Stimulated activated CD8-positive, alpha-beta memory T cell treated with anti-CD3 and anti-CD28 coated beads, Interleukin-12 subunit alpha, Interleukin-12 subunit beta, amount 100 ng/mL, for 24 hours (primary cell): ENCODE measurements around the gene FAM72C.
"Not testable (repeated sequence)": the region's sequence is repeated elsewhere in the genome, so short reads cannot be mapped to it uniquely, and the experiment has no call there.

ENCODE experiments used
- DNase-seq: peaks from one replicate; pipeline ENCODE4 v3.0.0-alpha.2; 2020; ENCODE audit errors: extremely low read depth

The FAM72C gene

DNA sequence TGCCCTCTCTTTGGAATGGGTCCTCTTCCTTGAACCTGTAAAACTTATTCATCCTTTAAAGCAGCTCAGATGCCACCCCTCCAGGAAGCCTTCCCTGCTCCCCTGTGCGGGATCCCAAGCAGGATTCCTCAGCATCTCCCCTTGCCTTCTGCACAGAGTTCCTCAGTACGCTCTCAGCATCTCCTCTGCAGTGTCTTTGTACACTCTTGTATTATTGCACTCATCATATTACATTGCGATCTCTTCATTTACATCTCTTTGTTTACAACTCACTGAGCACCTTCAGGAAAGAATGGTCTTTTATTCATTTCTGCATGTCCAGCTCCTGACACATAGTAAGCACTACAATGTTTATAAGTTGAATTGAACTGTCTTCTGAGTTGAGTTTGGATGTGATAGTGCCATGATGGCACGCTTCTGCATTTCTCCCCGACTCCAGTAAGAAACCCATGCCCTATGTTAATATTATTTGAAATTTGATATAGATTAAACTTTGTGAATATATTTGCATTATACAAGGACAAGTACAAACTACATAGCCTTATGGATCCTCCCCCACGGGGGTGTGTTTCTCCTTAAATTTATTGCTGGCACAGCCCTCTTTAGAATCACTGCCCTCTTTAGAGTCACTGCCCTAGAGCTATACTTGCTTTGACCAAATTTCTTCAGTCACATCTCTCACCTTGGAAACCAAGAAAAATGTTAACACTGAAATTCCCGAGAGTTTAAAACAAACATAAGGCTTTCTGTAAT lies 13.1 kb upstream of the FAM72C start:
- not testable (repeated sequence) for DNase-seq

DNA sequence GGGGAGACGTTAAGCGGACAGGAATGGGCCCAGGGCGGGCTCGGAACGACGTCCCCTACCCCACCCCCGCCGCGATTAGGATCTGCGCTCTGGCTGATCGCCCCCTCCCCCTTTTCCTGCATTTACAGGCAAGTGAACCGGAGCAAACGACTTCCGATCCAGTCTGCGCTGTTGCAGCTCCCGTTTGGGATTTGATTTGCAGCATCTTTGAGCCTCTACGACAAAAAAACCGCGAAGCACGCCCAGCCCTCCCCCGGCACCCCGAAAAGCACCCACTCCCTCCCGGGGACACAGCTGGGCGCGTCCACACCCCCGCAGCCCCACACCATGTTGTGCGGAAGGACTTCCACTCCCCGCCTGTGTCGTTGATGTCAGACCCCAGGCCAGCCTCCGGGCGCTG lies 2.6 kb upstream of the FAM72C start:
- not testable (repeated sequence) for DNase-seq

DNA sequence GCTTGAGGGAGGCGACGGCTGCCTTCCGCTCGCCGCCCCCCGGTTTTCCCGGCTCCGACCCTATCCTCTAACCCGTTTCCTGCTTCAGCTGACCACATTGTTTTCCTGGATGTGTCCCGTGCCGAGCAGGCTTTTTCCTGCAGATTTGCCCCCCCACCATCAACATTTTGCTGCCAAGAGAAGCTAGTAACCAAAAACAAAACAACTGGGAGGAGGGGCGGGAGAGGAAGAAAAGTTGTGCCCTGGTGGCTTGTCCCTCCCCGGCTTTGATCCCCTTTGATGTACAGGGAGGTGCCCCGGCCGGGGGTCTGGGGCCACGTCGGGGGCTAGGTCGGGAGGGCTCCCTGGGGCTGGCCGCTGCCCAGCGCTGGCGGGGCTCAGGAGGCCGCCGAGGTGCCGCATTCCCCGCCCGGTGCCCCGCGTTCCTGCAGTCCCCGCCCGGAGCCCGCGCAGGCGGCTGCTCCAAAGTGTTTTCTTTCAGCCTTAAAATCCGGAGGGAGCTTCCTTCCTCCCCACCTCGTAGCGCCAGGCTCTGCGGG lies 2.2 kb upstream of the FAM72C start:
- not testable (repeated sequence) for DNase-seq

DNA sequence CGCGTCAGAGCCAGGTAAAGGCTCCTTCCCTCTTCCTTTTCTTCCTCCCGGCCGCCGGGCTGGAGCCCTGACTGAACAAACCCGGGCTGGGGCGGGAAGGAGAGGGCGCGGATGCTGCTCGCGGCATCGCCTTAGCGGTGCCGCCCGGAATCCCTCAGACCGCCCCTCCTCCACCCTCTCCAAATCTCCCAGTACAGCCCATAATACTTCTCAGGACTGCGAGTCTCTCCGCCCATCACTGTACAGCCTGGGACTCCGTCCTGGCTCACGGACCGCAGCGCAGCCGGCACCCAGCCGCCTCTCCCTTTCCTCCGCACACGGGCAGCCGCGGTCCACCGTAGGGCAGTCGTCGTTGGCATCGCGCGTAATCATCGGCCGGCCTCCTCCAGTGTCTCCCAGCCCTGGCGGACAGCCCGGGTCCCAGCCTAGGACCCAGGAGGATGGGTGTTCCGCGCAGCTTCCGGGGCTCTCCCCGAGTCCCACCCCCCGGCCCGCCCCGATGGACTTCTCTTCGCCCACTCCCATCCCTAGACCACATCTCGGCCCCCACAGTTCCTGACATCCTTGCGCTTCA lies 1.1 kb upstream of the FAM72C start:
- DNase-seq = not testable (repeated sequence)

DNA sequence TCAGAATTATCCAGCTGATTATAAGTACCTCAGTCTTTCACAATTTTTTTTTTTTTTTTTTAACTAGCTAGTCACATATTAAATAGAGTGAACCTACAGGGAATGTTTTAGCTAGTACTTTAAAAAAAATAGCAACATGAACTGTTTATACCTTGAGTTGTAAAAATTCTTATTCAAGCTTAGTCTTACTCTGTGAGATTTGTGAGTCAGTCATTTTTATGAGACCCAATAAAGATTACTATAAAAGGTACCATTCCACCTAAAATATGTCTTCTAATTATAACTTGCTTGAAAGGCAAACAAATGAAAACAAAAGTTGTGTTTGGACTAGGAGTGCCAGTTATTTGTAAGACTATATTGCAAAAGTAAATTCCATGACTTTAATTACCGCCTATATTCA lies 5.9 kb downstream of the FAM72C start:
- DNase-seq = not testable (repeated sequence)

DNA sequence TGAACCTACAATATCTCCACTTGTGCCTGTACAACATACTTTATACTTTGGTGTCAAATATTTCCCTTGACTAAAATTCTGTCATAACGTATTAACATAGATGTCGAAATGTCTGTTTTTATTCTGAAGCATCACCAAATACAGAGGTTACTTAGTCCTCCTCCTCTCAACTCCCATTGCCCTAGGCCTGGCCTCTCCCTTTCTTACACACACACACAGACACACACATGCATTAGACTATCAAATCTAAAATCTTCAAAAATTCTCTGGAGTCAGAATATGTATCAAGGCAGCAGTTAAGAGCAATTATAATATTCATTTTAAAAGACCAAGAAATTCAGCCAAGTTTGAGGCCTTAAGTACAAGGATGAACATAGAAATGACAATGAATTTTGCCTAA lies 7.5 kb downstream of the FAM72C start:
- not testable (repeated sequence) for DNase-seq

DNA sequence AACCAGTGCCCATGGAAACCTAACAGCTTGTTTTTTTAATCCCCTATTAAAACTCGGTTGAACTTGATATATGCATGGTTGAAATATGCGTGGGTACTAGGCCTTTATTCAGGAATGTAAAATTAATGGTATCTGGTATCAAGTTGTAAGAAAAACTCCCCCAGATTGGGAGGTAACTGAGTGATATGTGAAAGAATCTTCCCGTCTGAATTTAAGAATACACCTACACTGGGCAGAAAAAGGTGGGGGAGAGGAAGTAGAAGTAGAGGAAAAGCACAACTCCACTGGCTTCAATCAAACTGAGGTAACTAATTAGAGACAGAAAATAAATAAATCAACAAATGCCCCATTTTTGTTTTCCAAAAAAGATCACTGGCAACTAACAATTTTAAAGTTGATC lies 15.9 kb downstream of the FAM72C start:
- not testable (repeated sequence) for DNase-seq

DNA sequence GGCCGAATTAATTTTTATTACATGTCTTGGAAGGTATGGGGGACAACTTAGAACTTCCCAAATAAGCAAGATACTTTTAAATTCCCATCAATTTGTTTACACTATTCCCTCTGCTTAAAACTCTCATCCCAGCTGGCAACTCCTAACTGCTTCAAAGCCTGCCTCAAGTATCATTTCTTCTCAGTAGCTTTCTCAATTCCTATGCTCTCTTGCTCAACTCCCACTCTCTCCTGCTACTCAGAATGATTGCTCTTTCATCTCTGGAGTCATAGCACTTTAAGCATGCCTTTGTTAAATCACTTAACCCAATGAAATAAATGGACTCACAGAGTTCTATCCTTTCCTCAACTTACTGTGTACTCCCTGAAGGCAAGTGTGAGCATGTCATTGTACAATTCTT lies 18.9 kb downstream of the FAM72C start:
- DNase-seq = not testable (repeated sequence)

DNA sequence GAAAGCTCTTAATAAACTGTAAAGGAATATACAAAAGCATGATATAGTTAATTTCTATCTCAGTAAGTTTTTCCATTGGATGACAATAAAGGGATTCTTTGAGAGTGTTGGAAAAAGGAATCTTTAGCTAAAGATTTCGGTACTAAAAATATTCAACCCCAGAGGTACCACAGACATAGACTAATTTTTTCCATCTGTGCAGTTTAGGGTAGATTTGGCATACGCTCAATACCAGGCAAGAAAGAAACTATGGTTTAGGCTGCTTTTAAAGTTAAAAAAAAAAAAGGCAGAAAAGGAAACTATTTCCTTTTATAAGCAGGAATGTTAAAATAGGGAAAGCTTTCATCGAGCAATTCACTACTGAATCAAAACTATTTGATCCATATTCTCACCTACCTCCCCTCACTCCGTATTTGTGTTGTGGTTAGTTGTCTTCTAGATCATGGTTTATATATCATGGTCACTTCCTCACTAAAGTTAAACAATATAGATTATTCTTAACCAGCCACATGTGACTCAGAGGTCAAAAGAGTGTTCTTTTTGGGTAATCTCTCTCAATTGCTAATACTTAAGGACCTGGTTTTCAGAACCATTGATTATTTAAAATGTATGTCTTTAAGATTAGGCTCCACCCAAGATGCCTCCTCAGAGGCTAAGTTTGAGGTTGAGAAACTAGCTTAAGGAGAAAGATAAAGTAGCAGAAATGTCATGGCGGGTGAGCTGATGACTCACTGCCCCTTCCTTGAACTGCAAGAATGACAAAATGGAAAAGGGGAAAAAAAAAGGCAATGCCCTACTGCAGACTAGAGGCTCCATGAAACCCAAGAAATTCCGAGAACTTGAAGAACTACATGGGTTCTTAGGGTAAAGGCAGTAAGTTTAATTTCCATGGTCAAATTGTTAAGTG lies 20.0 kb downstream of the FAM72C start:
- DNase-seq = not testable (repeated sequence)

DNA sequence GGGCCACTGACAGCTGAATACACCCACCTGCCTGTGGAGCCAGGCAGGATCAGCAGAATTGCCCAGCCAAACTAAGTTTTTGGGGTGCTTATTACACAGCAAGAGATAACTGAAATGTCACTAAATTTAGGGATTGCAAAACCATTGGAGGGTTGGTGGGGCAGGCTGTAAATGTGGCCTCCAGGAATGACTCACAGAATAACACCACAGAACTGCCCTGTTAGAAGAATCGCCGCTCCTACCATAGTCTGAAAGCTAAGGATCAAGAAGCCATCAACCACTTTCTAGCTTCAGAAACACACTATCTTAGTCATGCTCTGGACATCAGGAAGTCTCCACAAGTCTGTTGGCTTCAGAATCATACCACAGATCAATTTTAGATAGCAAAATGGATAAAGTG lies 24.0 kb downstream of the FAM72C start:
- not testable (repeated sequence) for DNase-seq

DNA sequence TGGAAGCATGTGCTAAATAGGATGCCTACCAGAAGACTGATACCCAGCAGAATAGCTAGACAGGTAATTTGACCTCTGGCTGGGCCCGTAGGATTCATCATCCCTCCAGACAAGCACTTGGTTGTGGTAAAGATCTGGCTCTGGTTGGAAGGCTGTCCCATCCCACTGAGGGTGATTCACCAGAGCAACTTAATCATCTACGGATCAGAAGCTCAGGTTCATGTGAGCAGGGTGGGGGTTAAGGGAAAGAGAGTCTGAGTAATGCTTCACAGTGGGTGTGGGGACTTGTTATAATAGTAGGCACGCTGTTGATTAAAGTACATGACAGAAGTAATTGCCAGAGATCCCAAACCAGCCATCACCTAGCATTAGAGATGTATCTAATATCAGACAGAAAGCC lies 26.5 kb downstream of the FAM72C start:
- DNase-seq = not testable (repeated sequence)

DNA sequence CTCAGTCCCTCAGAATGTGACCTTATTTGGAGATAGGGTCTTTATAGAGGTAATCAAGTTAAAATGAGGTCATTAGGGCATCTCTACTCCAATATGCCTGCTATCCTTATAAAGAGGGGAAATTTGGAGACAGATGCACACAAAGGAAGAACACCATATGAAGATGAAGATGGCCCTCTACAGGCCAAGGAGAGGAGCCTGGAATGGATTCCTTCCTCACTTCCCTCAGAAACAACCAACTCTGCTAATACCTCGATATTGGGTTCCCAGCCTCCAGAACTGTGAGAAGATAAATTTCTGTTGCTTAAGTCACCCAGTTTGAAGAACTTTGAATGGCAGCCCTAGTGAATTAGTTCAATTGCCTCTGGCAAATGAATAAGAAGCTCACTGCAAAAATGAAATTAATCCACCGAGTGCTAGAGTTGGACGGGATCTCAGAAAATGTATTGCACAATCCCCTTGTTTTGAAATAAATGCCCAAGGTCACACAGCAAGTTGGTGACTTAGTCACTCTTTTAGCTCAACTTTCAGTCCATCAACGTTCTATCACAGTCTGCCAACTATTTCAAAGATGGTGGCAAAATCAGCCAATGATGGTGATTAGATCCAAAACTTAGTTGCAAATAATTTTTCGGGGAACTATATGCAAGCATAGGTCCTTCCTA lies 27.1 kb downstream of the FAM72C start:
- DNase-seq = not testable (repeated sequence)

DNA sequence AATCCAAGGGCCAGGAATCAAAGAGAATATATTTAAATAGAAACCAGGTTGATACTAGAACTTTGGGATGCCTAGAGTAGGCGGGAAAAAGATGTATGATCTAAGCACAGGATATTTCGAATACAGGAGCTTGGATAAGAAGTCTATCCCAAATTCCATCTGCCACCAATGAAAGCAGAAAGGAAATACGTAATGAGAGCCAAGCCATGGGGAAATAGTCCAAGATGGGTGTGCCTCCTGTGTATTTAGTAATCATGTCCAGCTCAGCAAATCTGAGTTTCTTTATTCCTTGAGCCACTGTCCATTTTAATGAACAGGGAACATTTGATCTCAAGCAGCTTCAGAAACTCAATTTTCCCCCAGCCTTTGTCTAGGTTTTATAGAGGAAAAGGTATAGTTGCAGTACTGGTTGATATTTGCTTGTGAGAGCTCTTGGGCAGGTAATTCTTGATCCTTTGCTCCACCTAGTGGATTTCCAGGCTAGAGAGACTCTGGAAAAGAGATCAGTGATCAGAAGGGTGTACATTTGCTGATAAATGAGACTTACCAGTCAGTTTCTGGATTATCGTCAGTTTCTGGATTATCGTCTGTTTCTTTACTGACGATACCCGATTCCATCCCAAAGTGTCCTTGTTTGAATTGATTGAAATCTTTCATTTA lies 28.3 kb downstream of the FAM72C start:
- DNase-seq = not testable (repeated sequence)

DNA sequence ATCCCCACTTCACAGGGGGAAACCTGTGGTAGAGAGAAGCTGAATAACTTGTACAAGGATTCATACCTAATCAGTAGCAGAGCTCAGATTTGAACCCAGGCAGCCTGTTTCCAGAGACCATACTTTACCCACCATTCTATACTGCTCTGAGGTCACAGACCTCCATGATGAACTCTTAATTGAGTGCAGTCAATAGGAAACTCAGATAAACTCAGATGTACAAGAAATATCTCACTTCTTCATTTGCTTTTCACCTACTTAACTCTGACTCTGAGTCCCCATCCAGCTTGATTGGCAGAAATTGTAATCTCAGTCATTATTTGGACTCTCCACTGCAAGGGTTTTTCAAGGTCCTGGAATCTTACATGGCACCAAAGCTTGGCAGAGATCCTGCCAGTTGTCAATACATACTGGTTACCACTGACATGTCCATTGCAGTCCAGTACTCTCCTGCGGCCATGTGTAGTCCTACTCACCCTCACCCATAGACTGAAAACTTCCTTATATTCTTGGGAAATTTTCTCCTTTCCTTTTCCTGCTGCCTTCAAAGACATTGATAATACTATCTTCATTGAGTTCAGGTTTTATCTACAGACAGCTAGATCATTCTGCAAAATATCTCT lies 29.4 kb downstream of the FAM72C start:
- DNase-seq = not testable (repeated sequence)

DNA sequence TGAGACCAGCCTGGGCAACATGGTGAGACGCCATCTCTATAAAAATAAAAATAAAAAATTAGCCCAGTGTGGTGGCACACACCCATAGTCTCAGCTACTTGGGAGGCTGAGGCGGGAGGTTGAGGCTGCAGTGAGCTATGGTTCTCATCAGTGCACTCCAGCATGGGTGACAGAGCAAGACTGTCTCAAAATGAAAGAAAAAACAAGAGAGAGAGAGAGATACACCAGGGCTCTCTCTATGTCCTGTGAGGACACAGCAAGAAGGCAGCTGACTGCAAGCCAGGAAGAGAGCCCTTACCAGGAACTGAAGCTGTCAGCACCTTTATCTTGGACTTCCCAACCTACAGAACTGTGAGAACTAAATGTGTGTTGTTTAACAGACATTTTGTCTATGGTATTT lies 32.1 kb downstream of the FAM72C start:
- not testable (repeated sequence) for DNase-seq

DNA sequence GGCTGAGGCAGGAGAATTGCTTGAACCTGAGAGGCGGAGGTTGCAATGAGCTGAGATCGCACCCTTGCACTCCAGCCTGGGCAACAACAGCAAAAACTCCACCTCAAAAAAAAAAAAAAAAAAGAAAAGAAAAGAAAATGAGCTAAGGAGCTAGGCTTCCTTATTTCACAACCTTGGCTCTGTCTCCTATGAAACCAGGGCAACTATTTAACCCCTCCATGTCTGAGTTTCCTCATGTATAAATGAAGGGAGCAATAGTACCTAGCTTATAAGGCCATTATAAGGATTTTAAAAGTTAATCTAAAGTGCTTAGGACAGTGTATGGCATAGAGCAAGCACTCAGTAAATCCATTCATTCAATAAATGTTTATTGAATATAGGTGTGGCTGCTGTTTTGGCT lies 32.9 kb downstream of the FAM72C start:
- not testable (repeated sequence) for DNase-seq

DNA sequence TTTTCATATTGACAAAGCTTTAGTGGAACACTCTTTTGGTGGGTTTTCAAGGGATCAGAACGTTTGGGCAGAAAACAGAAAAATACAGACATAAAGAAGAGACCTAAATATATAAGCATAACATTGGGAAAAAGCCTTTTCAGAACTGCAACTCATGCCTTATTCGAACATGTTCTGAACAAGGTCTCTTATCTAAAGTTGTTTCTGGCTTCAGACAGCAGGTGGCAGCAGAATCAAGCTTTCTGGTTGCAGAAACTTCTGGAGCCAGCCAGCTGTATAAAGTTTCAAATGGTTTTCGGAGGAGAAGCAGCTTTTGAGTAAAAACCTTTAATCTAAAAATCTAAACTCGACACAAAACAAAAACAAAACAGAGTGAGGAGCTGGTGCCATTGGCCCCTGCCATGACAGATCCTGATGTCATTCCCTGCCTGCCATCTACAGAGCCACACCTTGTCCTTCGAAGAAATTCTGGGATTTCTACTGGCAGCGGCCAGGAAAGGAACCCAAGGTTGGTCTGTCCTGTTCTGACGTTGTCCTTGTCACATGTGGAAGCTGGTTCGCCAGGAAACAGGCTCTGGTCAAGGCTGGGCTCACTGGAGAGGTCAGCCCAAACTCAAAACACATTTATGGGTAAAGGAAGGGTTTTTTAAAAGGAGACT lies 35.2 kb downstream of the FAM72C start:
- not testable (repeated sequence) for DNase-seq

DNA sequence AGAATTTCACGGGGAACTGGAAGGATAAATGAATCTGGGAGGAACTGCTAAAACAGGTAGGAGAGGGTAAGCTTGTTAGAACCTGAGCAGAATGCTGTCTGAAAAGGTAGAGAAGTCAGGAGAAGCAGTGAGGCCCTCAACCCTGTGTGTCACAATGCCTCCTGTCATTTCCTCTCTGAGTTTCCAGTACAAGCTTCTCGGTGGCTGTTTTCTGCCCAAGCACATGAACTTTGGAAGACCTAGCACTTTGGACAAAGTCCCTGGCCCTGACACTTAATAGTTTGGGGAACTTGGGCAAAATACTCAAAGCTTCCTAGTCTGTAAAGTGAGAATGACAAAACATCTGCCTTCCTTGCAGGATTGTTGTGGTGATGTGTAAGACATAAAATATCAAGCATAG lies 52.7 kb downstream of the FAM72C start:
- not testable (repeated sequence) for DNase-seq

DNA sequence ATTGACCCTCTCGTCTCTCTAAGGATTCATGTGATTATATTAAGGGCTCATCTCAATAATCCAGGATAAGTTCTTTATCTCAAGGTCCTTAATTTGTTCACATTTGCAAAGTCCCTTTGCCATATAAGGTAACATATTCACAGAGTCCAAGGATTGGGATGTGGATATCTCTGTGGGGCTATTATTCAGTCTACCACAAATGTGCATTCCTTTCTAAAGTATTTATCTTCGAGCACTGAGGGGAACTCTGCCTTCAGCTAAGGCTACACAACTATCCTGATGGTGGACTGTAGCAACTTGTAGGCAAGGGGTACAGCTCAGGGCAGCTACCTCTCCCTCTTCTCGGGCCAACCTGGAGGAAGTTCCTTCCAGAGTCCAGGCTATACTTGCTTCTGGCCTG lies 53.2 kb downstream of the FAM72C start:
- not testable (repeated sequence) for DNase-seq

DNA sequence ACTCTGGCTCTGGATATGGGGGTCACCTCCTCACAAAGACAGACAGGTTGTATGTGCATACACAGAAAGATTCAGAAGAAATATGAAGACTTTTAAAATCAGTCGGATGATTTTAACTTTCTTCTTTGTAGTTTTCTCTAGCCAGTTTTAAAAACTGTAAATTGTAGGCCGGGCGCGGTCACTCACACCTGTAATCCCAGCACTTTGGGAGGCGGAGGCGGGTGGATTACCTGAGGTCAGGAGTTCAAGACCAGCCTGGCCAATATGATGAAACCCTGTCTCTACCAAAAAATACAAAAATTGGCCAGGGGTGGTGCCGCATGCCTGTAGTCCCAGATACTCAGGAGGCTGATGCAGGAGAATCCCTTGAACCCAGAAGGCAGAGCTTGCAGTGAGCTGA lies 58.1 kb downstream of the FAM72C start:
- not testable (repeated sequence) for DNase-seq
